GM10266 (cell line): ENCODE data around the gene C3orf70.

Experiments
- DNase-seq: peaks from one replicate; pipeline ENCODE4 v3.0.0; 2012; ENCODE audit errors: extremely low spot score
- CTCF ChIP-seq: IDR thresholded peaks from 2 replicates; pipeline ENCODE4 v1.5.1; 2012; ENCODE audit warnings: mild to moderate bottlenecking, low read depth; ENCODE audit not compliant: control insufficient read depth, insufficient read depth; ENCODE audit errors: missing control alignments

C3orf70 gene

GRCh38 chr3:185151101-185151963 is 1.5 kb downstream of the C3orf70 start:
- no peak for DNase-seq
- no peak for TF ChIP-seq CTCF

GRCh38 chr3:185150561-185150960 is 2.3 kb downstream of the C3orf70 start:
- no peak for TF ChIP-seq CTCF
- DNase-seq = no peak

- TF ChIP-seq CTCF = no peak
- no peak for DNase-seq
Measured at GRCh38 chr3:185149591-185149990, 3.3 kb downstream of the C3orf70 start.

GRCh38 chr3:185145511-185145910 is 7.3 kb downstream of the C3orf70 start:
- DNase-seq = no peak
- no peak for TF ChIP-seq CTCF

GRCh38 chr3:185144784-185145183 is 8.1 kb downstream of the C3orf70 start:
- no peak for TF ChIP-seq CTCF
- DNase-seq = no peak

- no peak for TF ChIP-seq CTCF
- DNase-seq = no peak
Measured at GRCh38 chr3:185137821-185138220, 15.0 kb downstream of the C3orf70 start.

GRCh38 chr3:185134509-185134908 is 18.4 kb downstream of the C3orf70 start:
- no peak for DNase-seq
- TF ChIP-seq CTCF = no peak
